Neuronal stem cell (in vitro differentiated cells): Measurements from ENCODE around the gene GABBR1. TPM values are rescaled to one million over a fixed set of nuclear protein-coding genes. Genes with fewer than 3 reads are reported as not detected.

Experiments used
- DNase-seq: peaks from one replicate; pipeline ENCODE4 v3.0.0-alpha.2; 2013; ENCODE audit warnings: low spot score
- H2AFZ ChIP-seq: one replicate; pipeline ENCODE4 v1.6.1; 2013; ENCODE audit warnings: mild to moderate bottlenecking, low read length, inconsistent platforms
- H2AK5ac ChIP-seq: 2 replicates; pipeline ENCODE4 v1.6.1; 2013; ENCODE audit warnings: low read depth, mild to moderate bottlenecking, inconsistent platforms, low read length, moderate library complexity, mixed read lengths
- H2BK120ac ChIP-seq: 2 replicates; pipeline ENCODE4 v1.6.1; 2013; ENCODE audit warnings: low read depth, mild to moderate bottlenecking, inconsistent platforms, low read length, moderate library complexity, mixed read lengths
- H2BK12ac ChIP-seq: one replicate; pipeline ENCODE4 v1.6.1; 2013; ENCODE audit warnings: low read length, inconsistent platforms
- H2BK15ac ChIP-seq: 2 replicates; pipeline ENCODE4 v1.6.1; 2013; ENCODE audit warnings: mild to moderate bottlenecking, low read length, inconsistent platforms, mixed read lengths
- H2BK5ac ChIP-seq: one replicate; pipeline ENCODE4 v1.6.1; 2013; ENCODE audit warnings: inconsistent platforms, mild to moderate bottlenecking, low read length, moderate library complexity
- H3K14ac ChIP-seq: one replicate; pipeline ENCODE4 v1.6.1; 2013; ENCODE audit warnings: low read length, inconsistent platforms
- H3K18ac ChIP-seq: 2 replicates; pipeline ENCODE4 v1.6.1; 2013; ENCODE audit warnings: low read length, inconsistent platforms
- H3K23ac ChIP-seq: 2 replicates; pipeline ENCODE4 v1.6.1; 2013; ENCODE audit warnings: low read depth, mild to moderate bottlenecking, mixed read lengths, low read length, inconsistent platforms; ENCODE audit not compliant: poor library complexity
- H3K27ac ChIP-seq: replicated peaks from 3 replicates; pipeline ENCODE4 v1.5.1; 2013; ENCODE audit warnings: low read length, inconsistent platforms
- H3K27me3 ChIP-seq, 3 experiments: 2 replicates each; pipeline ENCODE4 v1.6.1; 2013; ENCODE audit warnings: low read length in 3 of 3, mild to moderate bottlenecking in 2 of 3, inconsistent platforms in 1 of 3, low read depth in 1 of 3, mixed read lengths in 1 of 3, moderate library complexity in 1 of 3; ENCODE audit not compliant: control insufficient read depth in 3 of 3, insufficient read depth in 3 of 3
- H3K36me3 ChIP-seq, 2 donors: replicated peaks in 1 of 2; 2 replicates each; pipeline ENCODE4 v1.6.1; 2013; ENCODE audit warnings: low read length in 2 of 2; ENCODE audit not compliant: control insufficient read depth in 2 of 2, insufficient read depth in 2 of 2
- H3K4ac ChIP-seq: 2 replicates; pipeline ENCODE4 v1.6.1; 2013; ENCODE audit warnings: inconsistent platforms, mild to moderate bottlenecking, low read length, moderate library complexity
- H3K4me1 ChIP-seq, 2 donors: 1 replicate in 1 of 2; 2 replicates in 1 of 2; pipeline ENCODE4 v1.6.1; 2013; ENCODE audit warnings: low read length in 2 of 2, low read depth in 1 of 2; ENCODE audit not compliant: control insufficient read depth in 2 of 2, insufficient read depth in 1 of 2
- H3K4me2 ChIP-seq: one replicate; pipeline ENCODE4 v1.6.1; 2013; ENCODE audit warnings: mild to moderate bottlenecking, low read length, inconsistent platforms; ENCODE audit not compliant: insufficient read depth, poor library complexity, severe bottlenecking
- H3K4me3 ChIP-seq, 2 donors: 2 replicates each; pipeline ENCODE4 v1.5.1; 2013; ENCODE audit warnings: low read length in 2 of 2, mild to moderate bottlenecking in 2 of 2, inconsistent platforms in 1 of 2, moderate library complexity in 1 of 2
- H3K79me1 ChIP-seq: one replicate; pipeline ENCODE4 v1.6.1; 2013; ENCODE audit warnings: low read depth, mild to moderate bottlenecking, inconsistent platforms, low read length, moderate library complexity
- H3K9ac ChIP-seq: one replicate; pipeline ENCODE4 v1.6.1; 2013; ENCODE audit warnings: mild to moderate bottlenecking, low read depth, low read length, inconsistent platforms; ENCODE audit not compliant: poor library complexity
- H3K9me3 ChIP-seq, 2 donors: replicated peaks in 1 of 2; 2 replicates each; pipeline versions ENCODE3 to v1.6.1; 2013; ENCODE audit warnings: low read length in 2 of 2, mild to moderate bottlenecking in 2 of 2, inconsistent platforms in 1 of 2, low read depth in 1 of 2, mixed read lengths in 1 of 2, moderate library complexity in 1 of 2; ENCODE audit not compliant: control insufficient read depth in 2 of 2, insufficient read depth in 1 of 2
- H4K8ac ChIP-seq: one replicate; pipeline ENCODE4 v1.6.1; 2013; ENCODE audit warnings: low read depth, mild to moderate bottlenecking, inconsistent platforms, low read length, moderate library complexity
- H4K91ac ChIP-seq: one replicate; pipeline ENCODE4 v1.6.1; 2013; ENCODE audit warnings: low read length, low read depth, mild to moderate bottlenecking, inconsistent platforms; ENCODE audit not compliant: poor library complexity
- WGBS, 2 donors: extraction: QIAGEN DNeasy Blood & Tissue Kit; methylation state at CpG; one replicate each; pipeline ENCODE4 v1.1.7; 2013; ENCODE audit warnings: missing lambda C conversion rate in 2 of 2, mixed read lengths in 1 of 2; ENCODE audit not compliant: insufficient read length in 2 of 2, insufficient replicate concordance in 1 of 2; ENCODE audit errors: extremely low coverage in 2 of 2; 5-methylcytosine and 5-hydroxymethylcytosine counted together
- small RNA-seq: library from polyadenylated mRNA; stranded (forward); fragments of <200 nt; extraction: miRNeasy Mini kit (QIAGEN cat#:217004); gene quantifications from one replicate; pipeline ENCODE3, GENCODE V24; 2013; ENCODE audit not compliant: insufficient read depth

Gene GABBR1

GRCh38 chr6:29510202-29510601, 122.8 kb downstream of the GABBR1 start:
- Histone ChIP-seq H3K27ac (no peak overlapping the region), H3K36me3 (no peaks in the 10 kb centered on the region), H2BK15ac (no peak overlapping the region), H3K27me3 (peaks cover 0 to 33% (median 0%) of the 10 kb centered on the region in 3 experiments), H3K79me1 (no peaks in the 10 kb centered on the region), H2AK5ac (no peak overlapping the region), H3K4ac (no peak overlapping the region), H4K8ac (no peak overlapping the region), H3K23ac (no peak overlapping the region), H3K4me1 (peaks cover 11 to 14% of the 10 kb centered on the region in 2 donors), H3K4me3 (no peak overlapping the region), H4K91ac (no peak overlapping the region), H3K14ac (no peak overlapping the region), H2BK12ac (no peak overlapping the region), H2AFZ (no peak overlapping the region), H3K9me3 (no peaks in the 10 kb centered on the region), H3K18ac (no peak overlapping the region), H3K4me2 (no peak overlapping the region), H3K9ac (no peak overlapping the region), H2BK5ac (no peak overlapping the region), H2BK120ac (no peak overlapping the region)
- WGBS, 2 donors: no CpG with 5 or more reads among the region's 4 CpGs
- DNase-seq: peak; percentile 2

Small RNA genes lying within 50 kb of the gene (small RNA-seq; reads per million reads assigned to genes)
- gene SNORD32B (not detected), gene SUMO2P1 (not detected), gene TMEM183AP1 (not detected)
